Neutrophil (primary cell): Measurements from ENCODE around the gene PAFAH1B1.

Experiments used
- H3K27ac ChIP-seq: fragments of 200-600 bp; sonication (generic); 2 replicates; pipeline ENCODE4 v1.5.1; 2016; ENCODE audit warnings: mild to moderate bottlenecking, moderate library complexity
- H3K27me3 ChIP-seq: fragments of 200-600 bp; sonication (generic); 2 replicates; pipeline ENCODE4 v1.6.0; 2016; ENCODE audit warnings: mild to moderate bottlenecking
- H3K36me3 ChIP-seq: fragments of 200-600 bp; sonication (generic); 2 replicates; pipeline ENCODE4 v1.5.1; 2017
- H3K4me1 ChIP-seq, 2 experiments: fragments of 200-600 bp in 1 of 2; sonication (generic) in 1 of 2; 1 replicate in 1 of 2; 2 replicates in 1 of 2; pipeline versions ENCODE4 v1.5.1 to v1.6.1; 2013 to 2016; ENCODE audit warnings: low read depth in 1 of 2, low read length in 1 of 2, mild to moderate bottlenecking in 1 of 2, moderate library complexity in 1 of 2; ENCODE audit not compliant: control insufficient read depth in 1 of 2, insufficient read depth in 1 of 2
- H3K4me3 ChIP-seq, 2 experiments: fragments of 200-600 bp in 1 of 2; sonication (generic) in 1 of 2; 1 replicate in 1 of 2; 2 replicates in 1 of 2; pipeline ENCODE4 v1.5.1; 2013 to 2016; ENCODE audit warnings: low read depth in 1 of 2, low read length in 1 of 2, mild to moderate bottlenecking in 1 of 2, moderate library complexity in 1 of 2
- H3K9me3 ChIP-seq: fragments of 200-600 bp; sonication (generic); 2 replicates; pipeline ENCODE4 v1.5.1; 2016
- TF ChIP-seq, protein P1 (sequence below): fragments of 200-600 bp; sonication (generic); IDR thresholded peaks from 2 replicates; pipeline ENCODE4 v1.5.1; 2016; ENCODE audit warnings: antibody characterized with exemption

The PAFAH1B1 gene

DNA sequence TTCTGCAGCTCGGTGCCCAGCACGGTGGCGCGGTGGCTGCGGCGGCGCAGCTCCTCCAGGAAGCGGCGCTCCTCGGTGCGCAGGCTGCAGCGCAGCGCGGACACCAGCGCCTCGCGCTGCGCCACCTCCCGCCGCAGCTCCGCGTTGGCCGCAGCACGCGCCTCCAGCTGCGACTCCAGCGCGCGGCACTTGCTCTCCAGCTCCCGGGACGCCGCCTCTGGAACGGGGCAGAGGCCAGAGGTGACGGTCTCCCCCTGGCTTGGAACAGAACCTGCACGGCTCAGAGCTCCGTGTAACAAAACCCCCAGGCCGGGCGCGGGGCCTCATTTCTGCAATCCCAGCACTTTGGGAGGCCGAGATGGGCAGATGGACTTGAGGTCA, 131.3 kb downstream of the PAFAH1B1 start:
- Histone ChIP-seq H3K4me3 (no peak overlapping the region), H3K9me3 (no peaks in the 10 kb centered on the region), H3K36me3 (no peaks in the 10 kb centered on the region), H3K27ac (no peak overlapping the region), H3K4me1 (peaks cover 5 to 12% of the 10 kb centered on the region in 2 experiments), H3K27me3 (peaks cover 63% of the 10 kb centered on the region)
- TF ChIP-seq, protein P1, sequence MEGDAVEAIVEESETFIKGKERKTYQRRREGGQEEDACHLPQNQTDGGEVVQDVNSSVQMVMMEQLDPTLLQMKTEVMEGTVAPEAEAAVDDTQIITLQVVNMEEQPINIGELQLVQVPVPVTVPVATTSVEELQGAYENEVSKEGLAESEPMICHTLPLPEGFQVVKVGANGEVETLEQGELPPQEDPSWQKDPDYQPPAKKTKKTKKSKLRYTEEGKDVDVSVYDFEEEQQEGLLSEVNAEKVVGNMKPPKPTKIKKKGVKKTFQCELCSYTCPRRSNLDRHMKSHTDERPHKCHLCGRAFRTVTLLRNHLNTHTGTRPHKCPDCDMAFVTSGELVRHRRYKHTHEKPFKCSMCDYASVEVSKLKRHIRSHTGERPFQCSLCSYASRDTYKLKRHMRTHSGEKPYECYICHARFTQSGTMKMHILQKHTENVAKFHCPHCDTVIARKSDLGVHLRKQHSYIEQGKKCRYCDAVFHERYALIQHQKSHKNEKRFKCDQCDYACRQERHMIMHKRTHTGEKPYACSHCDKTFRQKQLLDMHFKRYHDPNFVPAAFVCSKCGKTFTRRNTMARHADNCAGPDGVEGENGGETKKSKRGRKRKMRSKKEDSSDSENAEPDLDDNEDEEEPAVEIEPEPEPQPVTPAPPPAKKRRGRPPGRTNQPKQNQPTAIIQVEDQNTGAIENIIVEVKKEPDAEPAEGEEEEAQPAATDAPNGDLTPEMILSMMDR: no peak

DNA sequence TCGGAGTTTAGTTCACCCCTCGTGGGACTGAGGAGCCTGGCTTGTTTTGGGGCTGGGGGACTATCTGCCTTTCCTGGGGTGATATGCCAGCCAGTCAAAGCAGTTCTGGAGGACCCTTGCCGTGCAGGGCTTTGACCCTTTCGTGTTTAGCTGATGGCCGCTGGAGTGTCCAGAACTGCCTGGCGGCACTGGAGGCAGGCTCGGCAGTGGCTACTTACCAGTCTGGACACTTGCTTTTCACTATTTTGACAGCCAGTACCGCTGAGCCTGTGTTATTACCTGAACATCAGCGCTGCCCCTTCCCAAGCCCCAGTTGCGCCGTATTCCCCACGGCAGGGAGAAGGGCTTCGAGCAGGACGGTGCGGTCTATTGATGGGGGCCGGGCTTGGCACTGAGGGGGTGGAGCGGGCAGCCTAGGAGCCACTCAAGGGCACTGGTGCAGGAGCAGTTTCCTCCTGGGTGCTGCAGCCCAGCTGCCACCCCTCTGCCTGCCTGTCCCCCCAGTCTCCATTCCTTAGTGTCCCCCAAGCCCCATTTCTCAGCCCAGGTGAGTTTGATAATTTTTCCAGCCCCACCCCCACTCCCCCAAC, 137.4 kb downstream of the PAFAH1B1 start:
- Histone ChIP-seq H3K27me3 (peaks cover 31% of the 10 kb centered on the region), H3K9me3 (no peaks in the 10 kb centered on the region), H3K36me3 (no peaks in the 10 kb centered on the region), H3K4me1 (no peaks in the 10 kb centered on the region), H3K27ac (no peak overlapping the region), H3K4me3 (no peak overlapping the region)
- TF ChIP-seq, protein P1: no peak

DNA sequence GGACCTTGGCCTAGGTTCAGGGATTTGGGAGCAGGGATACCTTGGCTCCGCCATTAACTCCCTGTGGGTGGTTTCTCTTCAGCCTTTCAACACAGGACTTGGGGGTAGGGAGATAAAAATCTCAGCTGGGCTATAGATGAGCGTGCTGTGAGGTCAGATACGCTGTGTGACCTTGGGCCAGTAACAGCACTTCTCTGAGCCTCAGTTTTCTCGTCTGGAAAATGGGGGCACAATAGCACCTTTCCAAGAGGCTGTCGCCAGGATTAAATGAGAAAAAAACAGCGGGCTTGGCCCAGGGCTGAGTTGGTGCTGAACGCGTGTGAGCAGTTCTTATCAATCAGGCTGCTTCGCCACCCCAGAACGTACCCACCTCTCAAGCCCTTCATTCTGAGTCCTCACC, 138.4 kb downstream of the PAFAH1B1 start:
- TF ChIP-seq, protein P1: no peak
- H3K27me3 ChIP-seq: peaks cover 22% of the 10 kb centered on the region
- H3K4me1 ChIP-seq: no peaks in the 10 kb centered on the region
- H3K4me3 ChIP-seq: no peak overlapping the region
- H3K36me3 ChIP-seq: no peaks in the 10 kb centered on the region
- no peaks in the 10 kb centered on the region for H3K9me3 ChIP-seq
- H3K27ac ChIP-seq: no peak overlapping the region

DNA sequence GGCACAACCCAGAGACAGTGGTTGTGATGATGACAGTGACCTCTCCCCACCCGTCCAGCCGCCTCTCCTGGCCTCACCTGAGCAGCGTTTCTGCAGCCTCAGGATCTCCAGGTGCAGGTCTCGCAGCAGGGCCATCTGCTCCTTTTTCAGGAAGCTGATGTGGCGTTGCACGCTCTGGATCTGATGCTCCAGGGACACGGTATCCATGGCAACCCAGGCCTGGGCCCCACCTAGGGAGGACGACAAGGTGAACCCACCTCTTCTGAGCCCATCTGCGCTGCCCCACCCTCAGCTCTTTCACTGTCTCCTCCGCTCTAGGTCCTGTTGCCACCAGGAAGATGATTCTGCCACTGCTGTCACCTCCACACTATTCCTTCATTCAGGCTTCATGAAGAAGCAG, 141.5 kb downstream of the PAFAH1B1 start:
- peaks cover 19% of the 10 kb centered on the region for H3K27me3 ChIP-seq
- H3K27ac ChIP-seq: no peak overlapping the region
- H3K4me3 ChIP-seq: no peak overlapping the region
- TF ChIP-seq, protein P1: no peak
- H3K9me3 ChIP-seq: no peaks in the 10 kb centered on the region
- no peaks in the 10 kb centered on the region for H3K4me1 ChIP-seq
- no peaks in the 10 kb centered on the region for H3K36me3 ChIP-seq
